Neural cell (in vitro differentiated cells): ENCODE data around the gene CEP295NL.

ENCODE experiments used
- EP300 ChIP-seq: fragments of 450-650 bp; conservative IDR thresholded peaks from 2 replicates; pipeline ENCODE4 v1.6.1; 2014; ENCODE audit warnings: antibody characterized with exemption, mild to moderate bottlenecking, moderate library complexity; ENCODE audit not compliant: poor library complexity, severe bottlenecking
- EZH2 ChIP-seq: fragments of 200-600, 300-800 bp; shearing (Covaris generic), sonication (generic); IDR thresholded peaks from 2 replicates; pipeline ENCODE4 v1.6.1; 2014; ENCODE audit warnings: antibody characterized with exemption, low read length, borderline replicate concordance, mild to moderate bottlenecking; ENCODE audit not compliant: insufficient read depth, poor library complexity, severe bottlenecking
- POLR2AphosphoS5 ChIP-seq: IDR thresholded peaks from 2 replicates; pipeline ENCODE4 v1.6.1; 2012
- RAD21 ChIP-seq: fragments of 450-650 bp; conservative IDR thresholded peaks from 2 replicates; pipeline ENCODE4 v1.6.1; 2014; ENCODE audit warnings: antibody characterized with exemption, mild to moderate bottlenecking, moderate library complexity
- SMC3 ChIP-seq: fragments of 450-650 bp; conservative IDR thresholded peaks from 2 replicates; pipeline ENCODE4 v1.6.1; 2014; ENCODE audit warnings: antibody characterized with exemption, mild to moderate bottlenecking, moderate library complexity; ENCODE audit not compliant: poor library complexity
- TAF1 ChIP-seq: IDR thresholded peaks from 2 replicates; pipeline ENCODE4 v1.6.1; 2012; ENCODE audit warnings: low read depth
- TF ChIP-seq, protein P1 (sequence below): fragments of 450-650 bp; IDR thresholded peaks from 2 replicates; pipeline ENCODE4 v1.5.1; 2014; ENCODE audit warnings: antibody characterized with exemption, mild to moderate bottlenecking, moderate library complexity; ENCODE audit not compliant: poor library complexity, severe bottlenecking
- TF ChIP-seq, protein P2 (sequence below): IDR thresholded peaks from 2 replicates; pipeline ENCODE4 v1.6.1; 2012; ENCODE audit warnings: borderline replicate concordance

DNA sequence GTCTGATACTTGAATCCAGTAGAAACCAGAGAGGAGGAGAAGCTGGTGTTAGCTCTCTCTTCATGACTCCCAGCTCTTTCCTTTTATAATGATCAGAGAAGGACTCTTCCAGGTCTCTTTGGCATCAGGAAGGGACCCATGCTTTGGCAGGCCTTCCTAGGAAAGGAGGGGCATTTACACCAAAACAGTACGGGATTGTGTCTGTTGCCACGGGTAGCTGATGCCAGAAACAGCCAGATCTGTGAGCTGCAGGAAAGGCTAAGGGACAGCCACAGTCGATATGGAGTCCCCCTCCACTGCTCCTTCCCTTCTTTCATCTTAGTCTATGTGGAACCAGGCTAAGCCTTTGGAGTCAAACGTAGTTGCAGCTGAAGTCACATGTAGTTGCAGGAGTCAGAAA, 9.3 kb downstream of the CEP295NL start:
- TF ChIP-seq TAF1 (no peak), RAD21 (no peak), EP300 (no peak), POLR2AphosphoS5 (no peak), SMC3 (no peak), EZH2 (no peak)
- TF ChIP-seq, protein P1, sequence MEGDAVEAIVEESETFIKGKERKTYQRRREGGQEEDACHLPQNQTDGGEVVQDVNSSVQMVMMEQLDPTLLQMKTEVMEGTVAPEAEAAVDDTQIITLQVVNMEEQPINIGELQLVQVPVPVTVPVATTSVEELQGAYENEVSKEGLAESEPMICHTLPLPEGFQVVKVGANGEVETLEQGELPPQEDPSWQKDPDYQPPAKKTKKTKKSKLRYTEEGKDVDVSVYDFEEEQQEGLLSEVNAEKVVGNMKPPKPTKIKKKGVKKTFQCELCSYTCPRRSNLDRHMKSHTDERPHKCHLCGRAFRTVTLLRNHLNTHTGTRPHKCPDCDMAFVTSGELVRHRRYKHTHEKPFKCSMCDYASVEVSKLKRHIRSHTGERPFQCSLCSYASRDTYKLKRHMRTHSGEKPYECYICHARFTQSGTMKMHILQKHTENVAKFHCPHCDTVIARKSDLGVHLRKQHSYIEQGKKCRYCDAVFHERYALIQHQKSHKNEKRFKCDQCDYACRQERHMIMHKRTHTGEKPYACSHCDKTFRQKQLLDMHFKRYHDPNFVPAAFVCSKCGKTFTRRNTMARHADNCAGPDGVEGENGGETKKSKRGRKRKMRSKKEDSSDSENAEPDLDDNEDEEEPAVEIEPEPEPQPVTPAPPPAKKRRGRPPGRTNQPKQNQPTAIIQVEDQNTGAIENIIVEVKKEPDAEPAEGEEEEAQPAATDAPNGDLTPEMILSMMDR = no peak
- TF ChIP-seq, protein P2, sequence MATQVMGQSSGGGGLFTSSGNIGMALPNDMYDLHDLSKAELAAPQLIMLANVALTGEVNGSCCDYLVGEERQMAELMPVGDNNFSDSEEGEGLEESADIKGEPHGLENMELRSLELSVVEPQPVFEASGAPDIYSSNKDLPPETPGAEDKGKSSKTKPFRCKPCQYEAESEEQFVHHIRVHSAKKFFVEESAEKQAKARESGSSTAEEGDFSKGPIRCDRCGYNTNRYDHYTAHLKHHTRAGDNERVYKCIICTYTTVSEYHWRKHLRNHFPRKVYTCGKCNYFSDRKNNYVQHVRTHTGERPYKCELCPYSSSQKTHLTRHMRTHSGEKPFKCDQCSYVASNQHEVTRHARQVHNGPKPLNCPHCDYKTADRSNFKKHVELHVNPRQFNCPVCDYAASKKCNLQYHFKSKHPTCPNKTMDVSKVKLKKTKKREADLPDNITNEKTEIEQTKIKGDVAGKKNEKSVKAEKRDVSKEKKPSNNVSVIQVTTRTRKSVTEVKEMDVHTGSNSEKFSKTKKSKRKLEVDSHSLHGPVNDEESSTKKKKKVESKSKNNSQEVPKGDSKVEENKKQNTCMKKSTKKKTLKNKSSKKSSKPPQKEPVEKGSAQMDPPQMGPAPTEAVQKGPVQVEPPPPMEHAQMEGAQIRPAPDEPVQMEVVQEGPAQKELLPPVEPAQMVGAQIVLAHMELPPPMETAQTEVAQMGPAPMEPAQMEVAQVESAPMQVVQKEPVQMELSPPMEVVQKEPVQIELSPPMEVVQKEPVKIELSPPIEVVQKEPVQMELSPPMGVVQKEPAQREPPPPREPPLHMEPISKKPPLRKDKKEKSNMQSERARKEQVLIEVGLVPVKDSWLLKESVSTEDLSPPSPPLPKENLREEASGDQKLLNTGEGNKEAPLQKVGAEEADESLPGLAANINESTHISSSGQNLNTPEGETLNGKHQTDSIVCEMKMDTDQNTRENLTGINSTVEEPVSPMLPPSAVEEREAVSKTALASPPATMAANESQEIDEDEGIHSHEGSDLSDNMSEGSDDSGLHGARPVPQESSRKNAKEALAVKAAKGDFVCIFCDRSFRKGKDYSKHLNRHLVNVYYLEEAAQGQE = no peak
